Measurements from ENCODE around the gene KRT7. TPM values are rescaled to one million over a fixed set of nuclear protein-coding genes. Genes with fewer than 3 reads are reported as not detected.

KRT7 gene
- total RNA-seq, 2 donors from 2014 or later, result 24.1 to 105 TPM

DNA sequence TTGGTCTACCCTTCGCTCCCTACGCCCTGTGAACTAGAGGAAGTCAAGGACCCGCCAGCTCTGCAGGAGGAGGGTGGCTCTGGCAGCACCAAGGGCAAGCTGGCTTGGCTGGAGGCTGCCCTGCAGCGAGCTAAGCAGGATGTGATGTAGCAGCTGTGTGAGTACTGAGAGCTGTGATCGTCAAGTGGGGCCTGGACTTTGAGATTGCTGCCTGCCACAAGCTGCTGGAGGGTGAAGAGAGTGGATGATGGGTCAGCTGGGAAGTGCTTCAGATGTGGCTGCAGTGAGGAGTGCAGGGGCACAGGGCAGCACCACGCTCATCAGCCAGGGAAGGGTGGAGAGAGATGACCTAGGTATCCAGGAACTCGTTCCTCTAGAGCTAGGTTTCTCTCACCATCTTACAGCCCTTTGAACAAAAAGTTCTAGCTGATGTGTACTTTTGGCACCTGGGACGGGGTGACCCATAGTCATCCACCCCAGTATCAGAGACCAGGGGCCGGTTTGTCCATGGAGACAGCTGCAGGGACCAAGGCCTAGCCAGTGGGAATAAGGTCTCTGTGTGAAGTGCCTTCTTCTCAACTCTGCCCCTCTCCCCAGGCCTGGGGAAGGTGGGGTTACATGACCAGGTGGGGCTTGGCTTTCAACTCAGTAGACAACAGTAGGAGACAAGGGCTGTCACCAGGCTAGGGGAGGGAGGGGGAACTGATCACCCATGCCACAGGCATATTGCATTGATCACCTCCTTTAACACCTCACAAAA is 44.6 kb downstream of the KRT7 start:
- Histone ChIP-seq H3K9me3 (no peaks in the 10 kb centered on the region), H3K36me3 (no peaks in the 10 kb centered on the region), H3K4me3 (no peak overlapping the region), H3K4me1 (ENCODE audit: control insufficient read depth in 1 of 2, low read depth in 2 of 2) (peaks cover 20 to 33% of the 10 kb centered on the region in 2 donors), H3K27ac (no peak overlapping the region), H3K27me3 (replicated peaks; ENCODE audit: insufficient read depth) (no peaks in the 10 kb centered on the region)
- TF ChIP-seq, protein P1, sequence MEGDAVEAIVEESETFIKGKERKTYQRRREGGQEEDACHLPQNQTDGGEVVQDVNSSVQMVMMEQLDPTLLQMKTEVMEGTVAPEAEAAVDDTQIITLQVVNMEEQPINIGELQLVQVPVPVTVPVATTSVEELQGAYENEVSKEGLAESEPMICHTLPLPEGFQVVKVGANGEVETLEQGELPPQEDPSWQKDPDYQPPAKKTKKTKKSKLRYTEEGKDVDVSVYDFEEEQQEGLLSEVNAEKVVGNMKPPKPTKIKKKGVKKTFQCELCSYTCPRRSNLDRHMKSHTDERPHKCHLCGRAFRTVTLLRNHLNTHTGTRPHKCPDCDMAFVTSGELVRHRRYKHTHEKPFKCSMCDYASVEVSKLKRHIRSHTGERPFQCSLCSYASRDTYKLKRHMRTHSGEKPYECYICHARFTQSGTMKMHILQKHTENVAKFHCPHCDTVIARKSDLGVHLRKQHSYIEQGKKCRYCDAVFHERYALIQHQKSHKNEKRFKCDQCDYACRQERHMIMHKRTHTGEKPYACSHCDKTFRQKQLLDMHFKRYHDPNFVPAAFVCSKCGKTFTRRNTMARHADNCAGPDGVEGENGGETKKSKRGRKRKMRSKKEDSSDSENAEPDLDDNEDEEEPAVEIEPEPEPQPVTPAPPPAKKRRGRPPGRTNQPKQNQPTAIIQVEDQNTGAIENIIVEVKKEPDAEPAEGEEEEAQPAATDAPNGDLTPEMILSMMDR (IDR thresholded peaks at IDR 0.05), result no peak
- DNase-seq (ENCODE audit: low spot score) (no peak), ATAC-seq (ENCODE audit: insufficient number of reproducible peaks, low FRiP score, low read depth) (no peak)

DNA sequence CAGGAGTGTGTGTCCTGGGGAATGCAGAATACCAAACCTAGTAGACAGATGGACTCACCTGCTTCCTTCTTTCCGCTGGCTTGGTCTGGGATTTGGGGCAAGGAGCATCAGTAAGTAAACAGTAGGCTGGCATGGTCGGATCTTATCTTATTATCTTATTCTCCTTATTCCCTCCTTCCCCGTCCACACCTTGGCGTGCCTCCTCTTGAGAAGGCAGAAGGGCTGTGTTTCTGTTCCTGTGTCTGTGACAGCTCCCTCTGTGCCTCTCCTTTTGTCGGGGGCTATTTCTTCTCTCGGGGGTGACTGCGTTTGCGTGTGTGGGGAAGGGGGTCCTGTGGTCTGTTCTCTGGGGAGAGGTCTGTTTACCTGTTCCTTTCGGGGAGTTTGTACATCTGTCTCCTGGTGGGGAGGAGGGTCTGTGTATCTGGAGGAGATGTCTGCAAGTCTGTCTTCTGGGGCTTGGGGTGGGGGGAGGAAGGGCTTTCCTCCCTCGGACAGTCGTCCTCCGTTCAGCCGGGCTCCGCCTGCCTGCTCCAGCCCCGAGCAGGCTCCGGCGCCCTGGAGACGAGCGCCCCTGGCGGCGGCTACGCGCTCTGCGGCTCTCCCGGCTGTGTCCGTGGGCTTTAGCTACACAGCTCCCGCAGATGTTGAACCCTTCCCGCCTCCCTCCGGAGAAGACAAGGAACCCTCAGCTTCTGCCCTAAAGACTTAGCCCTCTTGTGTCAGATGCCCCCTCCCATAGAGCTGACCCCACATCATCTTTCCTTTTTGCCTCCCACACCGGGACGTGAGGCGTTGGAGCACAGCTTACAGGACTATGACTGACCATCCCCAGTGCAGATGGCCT is 45.8 kb downstream of the KRT7 start:
- peak; percentile 39 for ATAC-seq (ENCODE audit: insufficient number of reproducible peaks, low FRiP score, low read depth)
- no peaks in the 10 kb centered on the region for H3K36me3 ChIP-seq
- peaks cover 20 to 33% of the 10 kb centered on the region in 2 donors for H3K4me1 ChIP-seq (ENCODE audit: control insufficient read depth in 1 of 2, low read depth in 2 of 2)
- H3K27ac ChIP-seq, result peak overlapping the region in 1 of 2 donors; percentile 73
- no peaks in the 10 kb centered on the region for H3K9me3 ChIP-seq
- DNase-seq (ENCODE audit: low spot score), result no peak
- peak overlapping the region; percentile 62 for H3K4me3 ChIP-seq
- TF ChIP-seq, protein P1 (IDR thresholded peaks at IDR 0.05), result peak; percentile 99
- no peaks in the 10 kb centered on the region for H3K27me3 ChIP-seq (replicated peaks; ENCODE audit: insufficient read depth)

- ATAC-seq (ENCODE audit: insufficient number of reproducible peaks, low FRiP score, low read depth) (no peak), DNase-seq (ENCODE audit: low spot score) (no peak)
- Histone ChIP-seq H3K4me1 (ENCODE audit: control insufficient read depth in 1 of 2, low read depth in 2 of 2) (peaks cover 20 to 33% of the 10 kb centered on the region in 2 donors), H3K27ac (peak overlapping the region; percentile 73 to 78), H3K9me3 (no peaks in the 10 kb centered on the region), H3K27me3 (replicated peaks; ENCODE audit: insufficient read depth) (no peaks in the 10 kb centered on the region), H3K4me3 (no peak overlapping the region), H3K36me3 (no peaks in the 10 kb centered on the region)
- TF ChIP-seq, protein P1 (IDR thresholded peaks at IDR 0.05), result no peak
Measured at GRCh38 chr12:52279422-52280318, 46.6 kb downstream of the KRT7 start.

GRCh38 chr12:52280319-52280795 is 47.3 kb downstream of the KRT7 start:
- no peaks in the 10 kb centered on the region for H3K27me3 ChIP-seq (replicated peaks; ENCODE audit: insufficient read depth)
- no peaks in the 10 kb centered on the region for H3K36me3 ChIP-seq
- TF ChIP-seq, protein P1 (IDR thresholded peaks at IDR 0.05), result no peak
- peak overlapping the region; percentile 73 to 78 for H3K27ac ChIP-seq
- H3K9me3 ChIP-seq, result no peaks in the 10 kb centered on the region
- peak; percentile 17 for DNase-seq (ENCODE audit: low spot score)
- H3K4me1 ChIP-seq (ENCODE audit: control insufficient read depth in 1 of 2, low read depth in 2 of 2), result peaks cover 20 to 33% of the 10 kb centered on the region in 2 donors
- no peak overlapping the region for H3K4me3 ChIP-seq
- ATAC-seq (ENCODE audit: insufficient number of reproducible peaks, low FRiP score, low read depth), result peak; percentile 65

Measured in thoracic aorta (tissue), 2 donors.